Stimulated activated naive CD8-positive, alpha-beta T cell treated with anti-CD3 and anti-CD28 coated beads, Interleukin-15, amount 100 ng/mL, for 72 hours (primary cell): ENCODE data around the gene GPR35.
A peak's percentile ranks its signal among the peaks of the same experiment; 100 is the strongest.
"Not testable (repeated sequence)": the region's sequence is repeated elsewhere in the genome, so short reads cannot be mapped to it uniquely, and the experiment has no call there.

Experiments
- ATAC-seq: fragments of 150-1000 bp; cut with Tn5 transposase; 2 replicates; pipeline ENCODE4 v1.10.0; 2021; ENCODE audit warnings: mild to moderate bottlenecking, moderate library complexity
- DNase-seq, 2 donors: peaks; one replicate each; pipeline ENCODE4 v3.0.0; 2021 to 2022
- H3K27ac Mint-ChIP-seq, 2 donors: one replicate each; pipeline ENCODE4 v1.8.0; 2022; ENCODE audit warnings: mild to moderate bottlenecking in 2 of 2, mixed read lengths in 2 of 2, moderate library complexity in 2 of 2
- H3K27me3 Mint-ChIP-seq: one replicate; pipeline ENCODE4 v1.8.0; 2022; ENCODE audit warnings: mixed read lengths
- H3K4me1 Mint-ChIP-seq: one replicate; pipeline ENCODE4 v1.8.0; 2022; ENCODE audit warnings: mild to moderate bottlenecking, mixed read lengths
- H3K4me3 Mint-ChIP-seq, 2 donors: one replicate each; pipeline ENCODE4 v1.8.0; 2022; ENCODE audit warnings: mild to moderate bottlenecking in 2 of 2, mixed read lengths in 2 of 2, moderate library complexity in 1 of 2
- H3K9me3 Mint-ChIP-seq, 2 donors: one replicate each; pipeline ENCODE4 v1.8.0; 2022; ENCODE audit warnings: mixed read lengths in 2 of 2

GPR35 gene

DNA sequence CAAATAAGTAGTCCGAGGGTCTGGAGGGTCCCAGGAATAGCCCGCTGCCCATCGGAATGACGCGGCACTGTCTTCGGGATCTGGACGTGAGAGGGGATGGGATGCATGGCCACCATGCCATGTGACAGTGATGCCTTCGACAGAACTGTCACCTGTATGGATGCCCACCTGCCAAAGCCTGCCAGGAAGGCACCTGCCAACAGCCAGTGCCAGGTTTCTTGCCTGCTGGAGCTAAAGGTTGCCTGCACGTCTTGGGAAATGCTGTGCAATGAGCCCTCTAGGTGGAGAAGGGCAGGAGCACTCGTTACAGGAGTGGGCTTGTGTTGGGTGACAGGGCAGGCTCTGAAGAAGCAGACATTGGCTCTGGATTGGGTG is 20.5 kb downstream of the GPR35 start:
- ATAC-seq (no peak), DNase-seq (no peak)
- Mint-ChIP-seq H3K4me3 (peak overlapping the region in 1 of 2 donors; percentile 4), H3K27me3 (peaks cover 33% of the 10 kb centered on the region), H3K4me1 (peaks cover 22% of the 10 kb centered on the region), H3K9me3 (no peaks in the 10 kb centered on the region), H3K27ac (no peak overlapping the region)

DNA sequence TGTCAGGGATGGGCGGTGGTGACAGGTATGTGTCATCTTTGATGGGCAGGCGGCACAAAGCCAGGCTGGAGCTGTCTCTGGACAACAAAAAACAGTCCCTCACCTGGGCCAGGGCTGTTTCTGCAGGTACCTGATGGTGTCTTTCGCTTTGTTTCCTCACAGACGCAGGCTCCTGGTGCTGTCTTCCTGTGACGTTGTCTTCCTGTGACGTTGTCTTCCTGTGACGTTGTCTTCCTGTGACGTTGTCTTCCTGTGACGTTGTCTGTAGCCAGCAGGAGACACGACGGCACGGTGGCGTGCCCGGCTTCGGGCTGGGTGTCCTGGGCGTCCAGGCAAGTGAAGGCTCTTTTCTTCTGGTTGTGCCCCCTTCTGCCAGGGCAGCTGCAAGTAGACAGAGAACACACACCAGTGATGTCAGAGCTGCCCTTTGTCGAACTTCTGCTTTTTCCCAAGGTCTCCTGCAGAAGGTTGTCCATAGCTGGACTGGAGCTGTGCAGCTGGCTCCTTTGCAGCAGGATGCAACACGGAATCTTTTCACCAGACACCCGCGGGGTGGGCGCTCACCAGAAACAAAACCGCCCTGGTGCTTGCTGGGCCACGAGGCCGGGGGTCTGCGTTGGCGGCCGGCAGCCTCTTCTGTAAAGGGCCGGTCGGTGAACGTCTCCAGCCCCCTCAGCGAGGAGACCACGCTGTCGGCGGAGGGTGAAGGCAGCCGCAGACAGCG is 21.1 kb downstream of the GPR35 start:
- H3K4me1 Mint-ChIP-seq = peaks cover 18% of the 10 kb centered on the region
- peaks cover 39% of the 10 kb centered on the region for H3K27me3 Mint-ChIP-seq
- no peak for ATAC-seq
- H3K27ac Mint-ChIP-seq = no peak overlapping the region
- no peak for DNase-seq
- H3K9me3 Mint-ChIP-seq = no peaks in the 10 kb centered on the region
- peak overlapping the region in 1 of 2 donors; percentile 4 for H3K4me3 Mint-ChIP-seq

DNA sequence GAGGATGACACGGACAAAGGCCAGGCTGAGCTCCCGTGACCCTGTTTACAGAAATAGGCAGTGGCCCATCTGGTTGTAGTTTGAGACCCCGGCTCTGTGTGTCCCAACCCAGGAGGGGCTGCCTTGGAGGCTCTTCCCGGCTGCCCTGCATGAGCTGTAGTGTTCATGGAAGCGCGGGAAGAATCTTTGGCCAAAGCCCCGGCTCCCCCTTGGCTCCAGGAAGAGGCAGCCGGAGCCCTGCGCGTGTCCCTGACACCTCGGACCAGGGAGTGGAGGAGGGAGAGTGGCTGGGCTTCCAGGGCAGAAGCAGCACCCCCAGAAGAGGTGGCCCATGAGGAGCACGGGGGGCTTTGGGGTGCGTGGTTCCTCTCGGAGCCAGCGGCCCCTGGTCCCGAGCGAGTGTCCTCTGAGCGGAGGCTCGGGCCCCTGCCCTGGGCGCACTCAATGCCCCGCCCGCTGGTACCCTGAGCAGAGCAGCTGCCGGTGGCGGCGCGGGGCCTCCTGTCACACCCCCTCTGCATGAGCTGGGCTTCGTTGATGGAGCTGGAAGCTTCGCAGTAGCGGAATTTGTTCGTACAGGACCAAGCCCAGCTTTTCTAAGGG is 21.7 kb downstream of the GPR35 start:
- Mint-ChIP-seq H3K4me1 (peaks cover 18% of the 10 kb centered on the region), H3K9me3 (no peaks in the 10 kb centered on the region), H3K27me3 (peaks cover 43% of the 10 kb centered on the region), H3K4me3 (no peak overlapping the region), H3K27ac (no peak overlapping the region)
- DNase-seq (no peak), ATAC-seq (no peak)

DNA sequence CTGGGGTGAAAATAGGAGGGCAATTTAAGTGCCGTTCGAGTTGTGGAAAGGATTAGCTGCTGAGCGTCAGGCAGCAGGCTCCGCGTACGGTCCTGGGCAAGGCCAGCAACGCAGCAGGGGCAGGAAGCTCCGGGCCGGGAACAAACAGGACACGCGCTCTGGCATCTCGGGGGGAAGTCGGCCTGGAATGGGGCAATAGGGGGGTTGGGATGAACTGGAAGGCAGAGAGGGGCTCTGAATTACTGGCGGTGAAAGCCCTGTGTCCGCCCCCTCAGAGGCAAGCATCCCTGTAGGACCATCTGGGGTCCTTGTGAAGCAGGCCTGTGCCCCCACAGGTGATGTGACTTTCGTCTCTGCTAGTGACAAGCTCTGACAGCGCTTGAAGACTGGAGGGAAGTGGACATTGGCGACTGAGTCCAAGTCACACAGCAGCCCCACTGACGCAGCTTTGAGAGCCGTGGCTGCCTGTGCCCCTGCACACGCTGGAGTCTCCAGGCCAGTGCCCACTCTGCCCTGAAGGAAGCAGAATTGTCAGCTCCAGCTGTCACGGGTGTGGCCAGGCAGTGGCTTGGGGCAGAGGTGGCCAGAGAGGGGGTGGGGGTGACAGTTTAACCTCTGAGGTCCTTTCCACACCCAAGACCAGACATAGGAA is 22.3 kb downstream of the GPR35 start:
- H3K27me3 Mint-ChIP-seq = peaks cover 48% of the 10 kb centered on the region
- peak overlapping the region in 1 of 2 donors; percentile 57 for H3K27ac Mint-ChIP-seq
- ATAC-seq (no peak), DNase-seq (no peak)
- H3K4me3 Mint-ChIP-seq = no peak overlapping the region
- peaks cover 18% of the 10 kb centered on the region for H3K4me1 Mint-ChIP-seq
- H3K9me3 Mint-ChIP-seq = no peaks in the 10 kb centered on the region

DNA sequence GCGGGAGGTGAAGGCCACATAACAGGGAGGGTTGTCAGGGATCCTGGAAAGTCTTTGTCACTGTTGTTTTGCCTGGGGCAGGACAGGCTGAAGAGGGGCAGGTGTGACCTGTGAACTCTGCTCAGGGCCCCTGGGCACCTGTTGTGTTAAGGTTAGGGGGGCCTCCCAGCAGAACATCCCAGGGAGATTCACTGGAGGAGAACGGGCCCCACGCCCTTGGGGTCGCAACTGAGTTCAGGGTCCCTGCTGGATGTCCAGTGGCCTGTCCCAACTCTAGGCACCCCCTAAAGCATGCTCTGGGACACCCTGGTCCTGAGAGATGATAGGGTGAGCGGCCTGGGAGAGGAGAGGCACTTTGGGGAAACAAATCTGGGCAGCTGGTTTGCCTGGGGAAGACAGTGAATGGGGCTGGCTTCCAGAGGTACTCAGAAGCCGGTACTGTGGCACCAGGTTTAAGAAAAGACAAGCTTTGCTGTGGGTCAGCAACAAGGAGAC is 22.9 kb downstream of the GPR35 start:
- H3K27ac Mint-ChIP-seq = peak overlapping the region; percentile 57 to 65
- DNase-seq = no peak
- peaks cover 18% of the 10 kb centered on the region for H3K4me1 Mint-ChIP-seq
- no peaks in the 10 kb centered on the region for H3K9me3 Mint-ChIP-seq
- ATAC-seq = no peak
- H3K27me3 Mint-ChIP-seq = peaks cover 53% of the 10 kb centered on the region
- H3K4me3 Mint-ChIP-seq = no peak overlapping the region

DNA sequence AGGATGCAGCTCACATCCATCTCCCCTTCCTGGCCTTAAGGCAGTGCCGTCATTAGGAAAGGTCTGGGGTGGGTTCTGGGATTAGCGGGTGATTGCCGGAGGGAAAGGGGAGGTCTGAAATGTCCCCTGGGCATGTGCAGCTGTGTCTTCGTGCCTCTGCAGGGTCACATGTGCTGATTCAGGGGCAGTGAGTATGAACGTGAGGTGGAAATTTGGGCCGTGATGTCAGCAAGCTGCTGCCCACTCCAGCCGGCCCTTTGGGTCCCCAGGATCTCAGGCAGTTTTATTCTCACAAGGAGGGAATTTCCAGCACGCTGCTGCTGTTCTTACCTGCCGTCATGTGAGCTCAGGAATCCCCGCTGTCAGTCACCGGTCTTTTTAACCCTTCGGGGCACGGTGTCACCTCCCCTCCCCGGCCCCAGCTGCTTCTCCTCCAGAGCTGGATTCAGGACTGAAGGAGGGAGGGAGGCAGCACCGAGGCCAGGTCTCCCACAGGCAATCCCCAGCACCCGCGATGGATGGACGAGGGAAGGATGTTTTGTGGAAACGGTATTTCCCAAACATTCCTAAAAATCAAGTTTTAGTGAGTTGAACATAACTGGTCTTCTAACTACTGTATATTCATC is 23.5 kb downstream of the GPR35 start:
- no peak for DNase-seq
- Mint-ChIP-seq H3K4me1 (peaks cover 18% of the 10 kb centered on the region), H3K4me3 (no peak overlapping the region), H3K27me3 (peaks cover 59% of the 10 kb centered on the region), H3K27ac (peak overlapping the region in 1 of 2 donors; percentile 65), H3K9me3 (no peaks in the 10 kb centered on the region)
- ATAC-seq = no peak

DNA sequence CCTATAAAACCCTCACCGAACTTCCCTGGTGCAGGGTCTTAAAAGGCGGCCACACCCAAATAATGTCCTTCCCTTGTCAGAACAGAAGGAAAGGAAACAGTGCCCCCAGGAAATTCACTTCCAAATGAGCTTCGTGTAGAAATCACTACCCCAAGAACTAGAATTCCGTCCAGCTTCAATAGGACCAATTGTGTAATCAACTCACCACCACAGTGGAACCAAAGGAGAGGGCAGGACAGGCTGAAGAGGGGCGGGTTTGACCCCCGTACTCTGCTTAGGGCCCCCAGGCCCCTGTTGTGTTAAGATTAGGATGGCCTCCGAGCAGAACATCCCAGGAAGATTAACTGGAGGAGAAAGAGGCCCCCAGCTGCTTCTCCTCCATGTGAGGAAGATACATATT is 24.1 kb downstream of the GPR35 start:
- Mint-ChIP-seq H3K4me3 (no peak overlapping the region), H3K27ac (peak overlapping the region in 1 of 2 donors; percentile 84), H3K9me3 (no peaks in the 10 kb centered on the region), H3K27me3 (peaks cover 61% of the 10 kb centered on the region), H3K4me1 (peaks cover 18% of the 10 kb centered on the region)
- ATAC-seq = no peak
- no peak for DNase-seq

DNA sequence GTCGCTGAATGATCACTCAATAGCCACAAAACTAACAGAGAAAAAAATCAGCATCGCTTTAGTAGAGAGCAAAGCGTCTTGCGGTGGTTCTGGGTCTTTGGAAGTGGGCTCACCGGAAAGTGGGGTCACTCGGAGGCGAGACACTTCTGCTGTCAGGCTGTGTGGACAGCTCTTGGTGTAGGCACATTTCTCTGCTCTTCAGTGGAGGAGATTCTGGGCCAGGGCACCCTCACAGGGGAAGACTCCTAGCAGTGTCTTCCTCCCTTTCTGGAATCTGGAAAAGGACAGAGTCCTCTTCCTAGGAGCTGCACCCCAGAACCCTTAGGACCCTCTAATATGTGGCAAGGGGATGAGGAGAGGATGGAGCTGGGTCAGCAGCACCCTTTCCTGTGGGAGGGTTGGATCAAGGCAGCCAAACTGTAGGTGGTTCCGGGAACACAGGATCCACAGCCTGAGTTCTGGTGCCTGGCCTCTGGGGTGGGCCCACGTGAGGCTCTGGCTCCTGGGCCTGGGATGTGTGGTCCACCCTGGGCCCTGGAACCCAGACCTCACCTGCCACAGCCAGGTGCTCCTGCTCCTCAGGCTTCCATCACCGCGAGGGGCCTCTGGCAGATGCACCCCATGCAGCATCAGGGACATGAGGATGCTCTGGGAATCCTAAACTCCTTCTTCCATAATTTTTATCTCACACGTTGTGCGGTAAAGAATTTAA is 25.1 kb downstream of the GPR35 start:
- no peak for ATAC-seq
- Mint-ChIP-seq H3K9me3 (no peaks in the 10 kb centered on the region), H3K27ac (no peak overlapping the region), H3K27me3 (peaks cover 71% of the 10 kb centered on the region), H3K4me1 (peaks cover 27% of the 10 kb centered on the region), H3K4me3 (no peak overlapping the region)
- no peak for DNase-seq

DNA sequence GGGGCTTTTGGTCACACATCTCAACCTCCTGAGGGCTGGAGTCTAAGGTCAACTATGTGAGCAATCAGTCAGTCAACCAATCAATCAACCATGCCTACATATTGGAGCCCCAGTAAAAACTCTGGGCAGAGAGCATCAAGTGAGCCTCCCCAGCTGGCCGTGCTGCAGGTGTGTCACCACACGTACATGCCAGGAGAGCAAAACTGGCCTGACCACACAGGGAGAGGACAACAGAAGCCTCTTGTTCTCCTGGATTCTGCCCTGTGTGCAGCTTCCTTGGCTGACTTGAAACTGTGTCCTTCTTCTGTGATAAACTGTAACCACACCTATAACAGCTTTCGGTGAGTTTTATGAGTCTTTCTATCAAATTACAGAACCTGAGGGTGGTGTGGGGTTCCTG is 25.9 kb downstream of the GPR35 start:
- Mint-ChIP-seq H3K27me3 (peaks cover 71% of the 10 kb centered on the region), H3K4me3 (no peak overlapping the region), H3K27ac (no peak overlapping the region), H3K4me1 (peaks cover 29% of the 10 kb centered on the region), H3K9me3 (no peaks in the 10 kb centered on the region)
- ATAC-seq = no peak
- no peak for DNase-seq

DNA sequence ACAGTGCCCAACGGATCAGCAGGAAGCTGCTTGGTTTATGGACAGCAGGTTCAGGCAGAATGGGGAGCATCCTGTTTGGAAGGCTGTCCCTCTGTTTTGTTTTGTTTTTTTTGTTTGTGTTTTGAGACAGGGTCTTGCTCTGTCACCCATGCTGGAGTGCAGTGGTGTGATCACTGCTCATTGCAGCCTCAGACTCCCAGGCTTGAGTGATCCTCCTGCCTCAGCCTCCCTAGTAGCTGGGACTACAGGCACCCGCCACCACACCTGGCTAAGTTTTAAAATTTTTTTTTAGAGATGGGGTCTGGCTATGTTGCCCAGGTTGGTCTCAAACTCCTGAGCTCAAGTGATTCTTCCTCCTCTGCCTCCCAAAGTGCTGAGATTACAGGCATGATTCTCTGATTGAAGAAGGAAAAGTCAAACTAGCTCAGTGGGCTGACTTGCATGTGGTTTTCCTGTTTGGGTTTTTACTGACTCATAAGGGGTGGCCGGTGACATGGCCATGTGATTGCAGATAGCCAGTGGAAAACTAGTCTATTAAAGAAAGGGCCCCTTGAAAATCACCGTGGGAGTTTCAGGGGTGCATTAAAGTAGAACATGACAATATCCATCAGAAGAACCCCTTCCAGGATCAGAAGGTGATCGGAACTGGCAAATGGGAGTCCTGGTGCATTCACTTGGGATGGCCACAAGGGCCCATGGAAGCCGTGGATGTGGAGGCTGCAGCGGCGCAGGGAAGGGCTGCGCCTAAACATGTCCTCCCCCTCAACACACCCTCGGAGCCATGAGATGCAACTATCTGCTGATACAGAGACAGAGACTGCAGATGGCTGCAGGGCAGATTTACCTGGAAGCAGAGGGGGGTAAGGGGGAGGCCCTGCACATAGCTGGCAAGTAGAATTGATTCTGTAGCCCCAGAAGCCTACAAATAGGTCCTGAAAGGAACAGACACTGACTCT is 30.9 kb downstream of the GPR35 start:
- ATAC-seq (peak; percentile 98), DNase-seq (peak; percentile 37 to 52)
- H3K9me3 Mint-ChIP-seq = no peaks in the 10 kb centered on the region
- no peak overlapping the region for H3K27ac Mint-ChIP-seq
- H3K4me1 Mint-ChIP-seq = peaks cover 26% of the 10 kb centered on the region
- H3K27me3 Mint-ChIP-seq = peaks cover 52% of the 10 kb centered on the region
- peak overlapping the region in 1 of 2 donors; percentile 52 for H3K4me3 Mint-ChIP-seq

DNA sequence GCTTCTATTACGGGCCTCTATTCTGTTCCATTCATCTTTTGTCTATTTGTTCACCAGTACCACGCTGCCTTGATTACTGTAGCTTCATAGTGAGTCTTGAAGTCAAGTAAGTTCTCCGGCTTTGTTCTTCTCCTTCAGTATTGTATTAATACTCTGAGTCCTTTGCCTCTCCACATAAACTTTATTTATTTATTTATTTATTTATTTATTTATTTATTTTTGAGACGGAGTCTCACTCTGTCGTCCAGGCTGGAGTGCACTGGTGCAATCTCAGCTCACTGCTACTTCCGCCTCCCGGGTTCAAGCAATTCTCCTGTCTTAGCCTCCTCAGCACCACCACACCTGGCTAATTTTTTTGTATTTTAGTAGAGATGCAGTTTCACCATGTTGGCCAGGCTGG is 34.6 kb downstream of the GPR35 start:
- ATAC-seq = not testable (repeated sequence)

DNA sequence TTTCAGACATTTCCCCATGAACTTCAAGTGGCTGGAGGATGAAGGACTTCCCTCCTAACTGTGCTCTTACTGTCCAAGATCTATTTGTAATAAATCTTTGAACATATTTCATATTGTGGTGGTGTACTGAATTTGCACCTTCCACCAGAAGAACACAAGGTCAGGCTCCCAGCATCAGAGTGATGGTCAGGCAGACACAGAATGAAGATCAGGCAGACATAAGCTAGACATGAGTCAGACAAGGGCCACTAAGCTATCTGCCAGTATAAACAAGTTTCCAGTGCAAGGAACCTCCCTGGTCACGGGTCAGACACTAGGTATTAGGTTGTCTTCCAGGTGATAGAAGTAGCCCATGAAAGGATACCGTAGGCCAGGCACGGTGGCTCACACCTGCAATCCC is 37.4 kb downstream of the GPR35 start:
- DNase-seq = no peak
- H3K4me3 Mint-ChIP-seq = no peak overlapping the region
- H3K4me1 Mint-ChIP-seq = no peaks in the 10 kb centered on the region
- no peak overlapping the region for H3K27ac Mint-ChIP-seq
- H3K9me3 Mint-ChIP-seq = peaks cover 11 to 12% of the 10 kb centered on the region in 2 donors
- peaks cover 29% of the 10 kb centered on the region for H3K27me3 Mint-ChIP-seq
- ATAC-seq = no peak

More for the DNA sequence above, 34.6 kb downstream of the GPR35 start:
- H3K4me3 Mint-ChIP-seq, H3K27ac Mint-ChIP-seq, DNase-seq, H3K9me3 Mint-ChIP-seq: not testable (repeated sequence)
- H3K4me1 Mint-ChIP-seq = peaks cover 23% of the 10 kb centered on the region
- H3K27me3 Mint-ChIP-seq = peaks cover 31% of the 10 kb centered on the region

DNA sequence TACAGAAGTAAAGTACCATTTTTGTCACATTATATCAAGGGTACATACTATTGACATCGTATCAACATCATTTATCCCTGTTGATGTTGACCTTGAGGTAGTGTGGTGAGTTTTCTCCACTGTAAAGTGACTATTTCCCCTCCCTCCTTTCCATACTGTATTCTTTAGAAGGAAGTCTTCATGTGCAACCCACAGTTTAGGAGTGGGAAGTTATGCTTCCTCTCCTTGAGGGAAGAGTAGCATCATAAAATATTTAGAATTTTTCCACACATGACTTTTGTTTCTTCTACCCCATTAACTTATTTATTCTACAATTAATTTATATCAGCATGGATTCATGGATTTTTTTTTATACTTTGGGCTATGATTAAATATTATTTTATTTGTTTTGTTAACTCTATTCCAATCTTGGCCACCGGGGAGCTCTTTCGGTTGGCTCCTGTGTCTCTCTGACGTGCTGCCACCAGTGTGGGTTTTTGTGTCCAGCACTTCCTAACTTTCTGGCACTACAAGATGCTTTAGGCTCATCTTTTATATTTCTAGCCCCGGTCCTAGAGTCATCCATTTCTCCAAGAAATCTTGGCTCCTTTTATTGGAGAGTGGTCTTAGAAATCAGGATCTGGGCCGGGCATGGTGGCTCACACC is 38.4 kb downstream of the GPR35 start:
- Mint-ChIP-seq H3K4me1 (no peaks in the 10 kb centered on the region), H3K4me3 (no peak overlapping the region), H3K9me3 (peaks cover 11 to 12% of the 10 kb centered on the region in 2 donors), H3K27me3 (peaks cover 30% of the 10 kb centered on the region), H3K27ac (no peak overlapping the region)
- no peak for DNase-seq
- no peak for ATAC-seq

DNA sequence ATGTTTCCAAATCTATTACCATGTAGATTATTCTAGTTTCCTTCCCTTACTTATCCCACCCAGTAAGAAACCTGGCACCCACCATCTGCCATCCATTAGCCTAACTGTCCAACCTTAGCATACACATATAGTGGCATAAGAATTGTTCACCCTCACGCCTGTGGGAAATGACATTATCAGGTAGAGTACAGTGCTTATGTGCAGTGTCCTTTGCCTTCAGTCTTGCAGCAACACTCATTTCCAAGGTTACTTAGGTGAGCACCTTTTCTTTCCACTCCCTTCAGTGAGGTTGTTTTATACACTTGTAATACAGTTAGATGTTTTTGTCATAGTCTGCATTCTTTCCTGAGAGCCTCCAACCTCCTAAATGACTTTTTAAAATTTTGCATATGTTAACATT is 39.3 kb downstream of the GPR35 start:
- ATAC-seq = no peak
- peaks cover 11 to 12% of the 10 kb centered on the region in 2 donors for H3K9me3 Mint-ChIP-seq
- peaks cover 21% of the 10 kb centered on the region for H3K27me3 Mint-ChIP-seq

More for the DNA sequence above, 39.3 kb downstream of the GPR35 start:
- Mint-ChIP-seq H3K4me1 (no peaks in the 10 kb centered on the region), H3K27ac (no peak overlapping the region), H3K4me3 (no peak overlapping the region)
- no peak for DNase-seq
